HepG2 (cell line): ENCODE data around the gene FRAS1. TPM values are rescaled to one million over a fixed set of nuclear protein-coding genes. Genes with fewer than 3 reads are reported as not detected.
A peak's percentile ranks its signal among the peaks of the same experiment; 100 is the strongest.

Experiments
- ATAC-seq: fragments of 200-7000 bp; cut with Tn5 transposase; 3 replicates; pipeline ENCODE4 v1.9.1; 2020; ENCODE audit warnings: mild to moderate bottlenecking, moderate library complexity
- BruUV-seq: library from RNA; stranded (reverse); fragments of 400-500 nt; replicated peaks from 2 replicates; lab custom pipeline; 2021; lab: Mats Ljungman, UMichigan
- CTCF ChIA-PET: fragments of 300-600 bp; formaldehyde crosslinking; extraction: SDS; loops from one replicate; lab custom pipeline; 2021; ENCODE audit warnings: low total read pairs, inconsistent platforms, low intra/inter-chr PET ratio; lab: Yijun Ruan, JAX
- POLR2A ChIA-PET: fragments of 350-600 bp; sonication (Branson Sonifier 250); formaldehyde crosslinking; loops from one replicate; lab custom pipeline; 2020; ENCODE audit warnings: antibody characterized with exemption, inconsistent platforms; lab: Yijun Ruan, JAX
- DNase-seq: peaks from one replicate; pipeline ENCODE4 v3.0.0-alpha.2; 2015; ENCODE audit warnings: low spot score
- FAIRE-seq: peaks from 3 replicates; lab custom pipeline; 2011; peaks lifted over from hg19 to GRCh38; lab: Jason Lieb, UNC
- H2AFZ ChIP-seq: one replicate; pipeline ENCODE4 v1.6.1; 2011; ENCODE audit warnings: low read length, inconsistent platforms
- H3K27ac ChIP-seq: fragments of 300-600 bp; 3 replicates; pipeline ENCODE4 v1.8.0; 2011; ENCODE audit warnings: mixed run types, mild to moderate bottlenecking, mixed read lengths, low read length, inconsistent platforms; ENCODE audit not compliant: insufficient read depth; ENCODE audit errors: extremely low read length
- H3K27me3 ChIP-seq, 2 experiments: fragments of 200-600 bp in 1 of 2; 2 replicates in 1 of 2; 3 replicates in 1 of 2; pipeline versions ENCODE4 v1.6.0 to v1.8.0; 2011; ENCODE audit warnings: low read length in 2 of 2, mild to moderate bottlenecking in 2 of 2, moderate library complexity in 2 of 2, inconsistent platforms in 1 of 2; ENCODE audit not compliant: insufficient read depth in 2 of 2, control insufficient read depth in 1 of 2
- H3K36me3 ChIP-seq, 2 experiments: fragments of 200-600 bp in 1 of 2; replicated peaks in 1 of 2; 2 replicates in 1 of 2; 3 replicates in 1 of 2; pipeline versions ENCODE4 v1.5.1 to v1.8.0; 2011; ENCODE audit warnings: low read length in 2 of 2, inconsistent platforms in 1 of 2; ENCODE audit not compliant: insufficient read depth in 2 of 2, control insufficient read depth in 1 of 2
- H3K4me1 ChIP-seq: 2 replicates; pipeline ENCODE4 v1.5.1; 2012; ENCODE audit warnings: low read length, inconsistent platforms; ENCODE audit not compliant: insufficient read depth
- H3K4me2 ChIP-seq: 2 replicates; pipeline ENCODE4 v1.6.0; 2011; ENCODE audit warnings: low read depth, low read length, inconsistent platforms
- H3K4me3 ChIP-seq, 3 experiments: fragments of 200-600 bp in 1 of 3; sonication (generic), shearing (Covaris generic) in 1 of 3; replicated peaks in 1 of 3; 2 replicates each; pipeline ENCODE4 v1.5.1; 2011 to 2016; ENCODE audit warnings: low read length in 3 of 3, inconsistent platforms in 2 of 3, low read depth in 2 of 3, mild to moderate bottlenecking in 2 of 3, control low read depth in 1 of 3, mixed read lengths in 1 of 3; ENCODE audit not compliant: insufficient read depth in 1 of 3
- H3K79me2 ChIP-seq: one replicate; pipeline ENCODE4 v1.6.1; 2011; ENCODE audit warnings: low read length, inconsistent platforms; ENCODE audit not compliant: insufficient read depth
- H3K9ac ChIP-seq: 2 replicates; pipeline ENCODE4 v1.6.0; 2011; ENCODE audit warnings: mild to moderate bottlenecking, low read depth, low read length, inconsistent platforms; ENCODE audit not compliant: insufficient read depth
- H3K9me3 ChIP-seq: 2 replicates; pipeline ENCODE4 v1.5.1; 2012; ENCODE audit warnings: mild to moderate bottlenecking, low read length
- H4K20me1 ChIP-seq: 2 replicates; pipeline ENCODE4 v1.6.0; 2011; ENCODE audit warnings: inconsistent platforms, mild to moderate bottlenecking, low read length, moderate library complexity; ENCODE audit not compliant: insufficient read depth
- ZNF235 ChIP-seq: sonication (generic); formaldehyde crosslinking; IDR thresholded peaks from 2 replicates; pipeline ENCODE4 v1.8.1; 2023; ENCODE audit warnings: mild to moderate bottlenecking, missing genetic modification reagents, borderline replicate concordance
- ZNF878 ChIP-seq: sonication (generic); formaldehyde crosslinking; IDR thresholded peaks from 2 replicates; pipeline ENCODE4 v1.8.1; 2023; ENCODE audit warnings: mild to moderate bottlenecking, missing genetic modification reagents, moderate library complexity
- WGBS: methylation state at CpG from one replicate; pipeline ENCODE4 v1.1.6; 2017; ENCODE audit warnings: low lambda C conversion rate; 5-methylcytosine and 5-hydroxymethylcytosine counted together
- in situ Hi-C: cut with HindIII; loops from 2 replicates; pipeline ENCODE4 v1.10.0; 2017; ENCODE audit warnings: low pct_unique_long_range_greater_than_20kb; ENCODE audit not compliant: extremely low pct_ligation_motif_present
- intact Hi-C: fragments of 100-400 bp; cut with micrococcal nuclease; formaldehyde crosslinking; loops from one replicate; pipeline ENCODE4 v1.10.0; 2022; ENCODE audit not compliant: unreplicated experiment
- polyA plus RNA-seq, 8 experiments: library from polyadenylated mRNA; depleted of rRNA in 3 of 8; stranded (reverse) in 7 of 8; unstranded in 1 of 8; fragments of >200 nt; fragmentation: Illumina TruSeq in 4 of 8; extraction: Trizol in 4 of 8; gene quantifications; 2 replicates each; pipeline versions ENCODE4 v1.2.1 to v1.2.3, GENCODE V29; 2011 to 2016; ENCODE audit warnings: low read depth in 4 of 8, missing spikeins in 1 of 8, mixed read lengths in 1 of 8; ENCODE audit not compliant: insufficient read depth in 1 of 8
- total RNA-seq, 5 experiments: library from RNA; depleted of rRNA; stranded (reverse); fragments of >200 nt; fragmentation: Illumina TruSeq; extraction: Trizol; gene quantifications; 2 replicates each; pipeline ENCODE4 v1.2.3, GENCODE V29; 2016; ENCODE audit warnings: low read depth in 1 of 5
- TF ChIP-seq, protein P1 (sequence below): IDR thresholded peaks from 2 replicates; pipeline ENCODE4 v1.6.1; 2012; ENCODE audit warnings: low read length, improper control_type of control experiment

The FRAS1 gene
- total and polyA plus RNA-seq, 2 of the 13 experiments (the other 11 are each of a cell fraction or from before 2014, with no cell fraction given), result 22.5 to 31.6 TPM

DNA sequence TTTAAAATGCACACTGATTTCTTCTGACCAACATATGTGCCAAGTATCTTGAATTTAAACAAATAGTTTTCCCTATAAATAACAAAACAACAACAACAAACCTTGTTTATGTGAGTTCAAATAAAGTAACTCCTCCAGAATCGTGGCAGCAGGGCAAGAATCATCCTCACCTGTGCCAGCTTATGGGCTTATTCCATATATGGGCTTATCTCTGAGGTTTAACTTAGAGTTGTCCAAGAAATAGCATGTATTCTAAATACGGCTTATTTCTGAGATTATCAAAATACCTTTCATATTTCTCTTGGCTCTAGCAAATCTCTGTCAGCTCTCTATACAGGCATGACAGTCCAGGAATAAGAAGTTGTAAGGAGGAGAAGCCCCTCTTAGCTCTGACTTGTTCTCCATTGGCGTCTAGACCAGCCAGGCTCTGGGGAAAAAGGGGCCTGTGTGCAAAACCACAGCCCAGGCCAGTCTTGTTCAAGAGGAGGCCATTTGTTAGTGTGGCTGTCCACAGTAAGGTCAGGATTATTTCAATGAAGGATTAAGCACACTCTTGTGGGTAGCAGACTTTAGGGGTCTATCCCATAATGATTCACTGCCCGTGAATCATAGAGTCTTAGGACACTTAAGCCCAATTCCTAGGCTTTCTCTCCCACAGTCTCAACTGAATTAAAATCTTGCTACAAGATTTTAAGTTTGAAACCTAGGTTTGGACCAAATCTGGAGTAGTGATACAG, 63.2 kb downstream of the FRAS1 start:
- intact Hi-C loops, result no loop called here
- Histone ChIP-seq H3K4me1 (peaks cover 23% of the 10 kb centered on the region), H3K4me3 (no peak overlapping the region), H4K20me1 (no peaks in the 10 kb centered on the region), H3K27ac (no peak overlapping the region)
- TF ChIP-seq, protein P1, sequence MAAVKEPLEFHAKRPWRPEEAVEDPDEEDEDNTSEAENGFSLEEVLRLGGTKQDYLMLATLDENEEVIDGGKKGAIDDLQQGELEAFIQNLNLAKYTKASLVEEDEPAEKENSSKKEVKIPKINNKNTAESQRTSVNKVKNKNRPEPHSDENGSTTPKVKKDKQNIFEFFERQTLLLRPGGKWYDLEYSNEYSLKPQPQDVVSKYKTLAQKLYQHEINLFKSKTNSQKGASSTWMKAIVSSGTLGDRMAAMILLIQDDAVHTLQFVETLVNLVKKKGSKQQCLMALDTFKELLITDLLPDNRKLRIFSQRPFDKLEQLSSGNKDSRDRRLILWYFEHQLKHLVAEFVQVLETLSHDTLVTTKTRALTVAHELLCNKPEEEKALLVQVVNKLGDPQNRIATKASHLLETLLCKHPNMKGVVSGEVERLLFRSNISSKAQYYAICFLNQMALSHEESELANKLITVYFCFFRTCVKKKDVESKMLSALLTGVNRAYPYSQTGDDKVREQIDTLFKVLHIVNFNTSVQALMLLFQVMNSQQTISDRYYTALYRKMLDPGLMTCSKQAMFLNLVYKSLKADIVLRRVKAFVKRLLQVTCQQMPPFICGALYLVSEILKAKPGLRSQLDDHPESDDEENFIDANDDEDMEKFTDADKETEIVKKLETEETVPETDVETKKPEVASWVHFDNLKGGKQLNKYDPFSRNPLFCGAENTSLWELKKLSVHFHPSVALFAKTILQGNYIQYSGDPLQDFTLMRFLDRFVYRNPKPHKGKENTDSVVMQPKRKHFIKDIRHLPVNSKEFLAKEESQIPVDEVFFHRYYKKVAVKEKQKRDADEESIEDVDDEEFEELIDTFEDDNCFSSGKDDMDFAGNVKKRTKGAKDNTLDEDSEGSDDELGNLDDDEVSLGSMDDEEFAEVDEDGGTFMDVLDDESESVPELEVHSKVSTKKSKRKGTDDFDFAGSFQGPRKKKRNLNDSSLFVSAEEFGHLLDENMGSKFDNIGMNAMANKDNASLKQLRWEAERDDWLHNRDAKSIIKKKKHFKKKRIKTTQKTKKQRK, result no peak
- TF ChIP-seq, all 625 proteins: peak for 0
- H3K4me2 ChIP-seq, result no peak overlapping the region
- DNase-seq (no peak), FAIRE-seq (no peak), ATAC-seq (no peak)
- no peak overlapping the region for H2AFZ ChIP-seq
- no peaks in the 10 kb centered on the region for H3K36me3 ChIP-seq
- H3K9me3 ChIP-seq, result no peaks in the 10 kb centered on the region
- peaks cover 38% of the 10 kb centered on the region for H3K79me2 ChIP-seq
- CTCF ChIA-PET, result no interaction called here
- no peaks in the 10 kb centered on the region for H3K27me3 ChIP-seq
- BruUV-seq, result no TSS peak
- H3K9ac ChIP-seq, result no peak overlapping the region
- POLR2A ChIA-PET, result no interaction called here
- in situ Hi-C loops, result no loop called here
- 97% methylated on average over 4 of the region's 4 CpGs for WGBS

- peaks cover 48% of the 10 kb centered on the region for H3K79me2 ChIP-seq
- BruUV-seq, result no TSS peak
- TF ChIP-seq ZNF878 (CRISPR knock-in tag), result 0 out of 2 replicates have a peak, but pooled peaks have one; percentile 24
- no peak for TF ChIP-seq ZNF235
- H3K27me3 ChIP-seq, result no peaks in the 10 kb centered on the region
- no peak for FAIRE-seq
- intact Hi-C loops (no loop called here), in situ Hi-C loops (no loop called here)
- no peaks in the 10 kb centered on the region for H3K9me3 ChIP-seq
- H3K4me2 ChIP-seq, result no peak overlapping the region
- H2AFZ ChIP-seq, result no peak overlapping the region
- 81% methylated on average over 4 of the region's 4 CpGs for WGBS
- peaks cover 34% of the 10 kb centered on the region for H3K4me1 ChIP-seq
- ATAC-seq, result peak; percentile 83
- H4K20me1 ChIP-seq, result no peaks in the 10 kb centered on the region
- no peak for DNase-seq
- no peak overlapping the region for H3K27ac ChIP-seq
- no peaks in the 10 kb centered on the region for H3K36me3 ChIP-seq
- POLR2A ChIA-PET, result no interaction called here
- H3K4me3 ChIP-seq, result no peak overlapping the region
- CTCF ChIA-PET, result no interaction called here
- H3K9ac ChIP-seq, result no peak overlapping the region
Observed at GRCh38 chr4:78121338-78121904, 64.3 kb downstream of the FRAS1 start.
